ENCODE data around the gene NCAM1. TPM values are rescaled to one million over a fixed set of nuclear protein-coding genes. Genes with fewer than 3 reads are reported as not detected.
"Not testable (repeated sequence)": the region's sequence is repeated elsewhere in the genome, so short reads cannot be mapped to it uniquely, and the experiment has no call there.

NCAM1 gene
- 20.3 TPM for total RNA-seq

DNA sequence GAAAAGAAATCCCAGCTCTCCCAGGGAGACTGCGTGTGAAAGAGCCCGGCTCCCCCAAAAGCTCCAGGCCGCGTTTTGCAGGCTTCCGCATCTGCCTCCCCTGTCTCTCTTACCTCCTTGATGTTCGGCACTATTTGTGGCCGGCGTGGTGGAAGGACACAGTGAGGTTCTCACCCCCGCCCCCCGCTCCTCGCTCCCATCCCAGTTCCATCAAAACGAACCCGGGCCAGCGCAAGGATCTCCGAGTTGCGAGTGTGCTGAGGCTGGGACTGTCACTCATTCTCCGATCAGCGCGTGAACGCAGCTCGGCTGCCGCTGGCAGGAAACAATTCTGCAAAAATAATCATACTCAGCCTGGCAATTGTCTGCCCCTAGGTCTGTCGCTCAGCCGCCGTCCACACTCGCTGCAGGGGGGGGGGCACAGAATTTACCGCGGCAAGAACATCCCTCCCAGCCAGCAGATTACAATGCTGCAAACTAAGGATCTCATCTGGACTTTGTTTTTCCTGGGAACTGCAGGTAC, at the start of gene NCAM1:
Gene NCAM1 (plus strand): TSS at position 275 of the 523 bp plus-strand sequence.
- peak; percentile 51 for DNase-seq (ENCODE audit: low spot score)

DNA sequence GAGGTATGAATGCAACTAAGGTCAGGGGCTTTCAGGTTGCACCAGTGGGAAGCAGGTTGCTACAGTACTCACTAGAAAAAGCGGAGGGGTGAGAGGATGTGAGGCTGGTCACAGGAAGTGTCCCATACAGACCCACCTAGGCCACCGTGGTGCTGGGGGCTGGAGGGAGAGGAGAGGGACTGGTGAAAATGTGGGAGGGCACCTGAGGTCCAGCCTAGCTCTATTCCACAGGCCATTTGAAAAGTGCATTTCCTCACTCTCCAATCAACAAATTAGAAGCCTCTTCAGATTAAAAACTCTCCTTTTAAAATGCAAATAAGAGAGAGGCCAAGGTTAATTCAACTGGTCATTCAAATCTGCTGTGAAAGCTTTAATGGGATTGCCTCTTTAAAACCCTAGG, 38.6 kb upstream of the NCAM1 start:
- no peak for DNase-seq (ENCODE audit: low spot score)

DNA sequence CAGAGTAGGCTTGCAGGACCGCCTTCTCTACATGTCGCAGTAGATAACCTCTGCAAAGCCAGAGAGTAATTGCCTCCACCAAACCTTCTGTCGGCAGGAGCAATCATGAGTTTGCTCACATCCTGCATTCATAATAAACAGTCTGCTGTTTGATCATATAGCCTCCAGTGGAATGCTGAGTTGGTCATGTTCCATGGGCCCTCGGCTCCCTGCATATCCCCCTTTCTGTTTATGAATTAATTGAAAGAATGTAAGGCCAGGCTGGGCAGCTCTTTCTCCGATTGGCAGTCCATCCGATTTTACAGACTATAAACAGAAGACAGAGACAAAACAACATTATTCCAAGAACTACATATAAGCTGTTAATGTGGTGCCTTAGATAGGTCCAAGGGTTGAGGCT, 36.4 kb upstream of the NCAM1 start:
- DNase-seq (ENCODE audit: low spot score): not testable (repeated sequence)

DNA sequence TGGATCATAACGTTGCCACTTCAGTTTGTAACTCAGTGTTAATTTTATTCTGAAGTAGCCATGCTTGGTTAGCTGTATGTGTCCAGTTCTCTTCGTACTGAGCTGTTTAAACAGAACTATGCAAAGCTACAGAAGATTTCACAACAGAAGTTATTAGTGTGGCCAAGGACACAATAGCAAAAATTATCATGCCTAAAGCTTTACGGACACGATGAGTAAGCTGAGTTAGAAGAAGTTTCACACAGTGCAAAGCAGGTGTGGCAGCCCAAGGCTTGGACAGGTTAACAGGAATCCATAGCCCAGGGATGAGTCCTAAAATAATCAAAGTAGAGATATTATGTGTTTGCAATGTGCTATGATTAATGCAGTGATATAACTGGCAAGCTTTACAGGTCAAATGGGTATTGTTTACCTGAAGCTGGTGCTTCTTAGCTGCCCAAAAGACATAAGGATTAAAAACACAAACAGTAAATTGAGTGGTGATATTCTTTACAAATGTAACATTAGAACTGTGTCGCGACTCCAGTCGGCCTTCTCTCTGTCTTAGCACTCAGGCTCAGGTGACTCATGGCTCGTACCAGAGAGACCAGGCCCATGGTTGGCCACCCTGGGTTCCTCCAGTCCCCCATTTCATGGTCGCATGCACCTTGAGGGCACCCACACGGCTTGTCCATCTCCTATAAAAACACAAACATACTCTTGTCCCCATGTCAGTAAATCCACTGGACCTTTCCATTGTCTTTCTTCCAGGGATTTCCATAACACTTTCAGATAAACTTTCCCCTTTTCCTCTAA, 35.5 kb upstream of the NCAM1 start:
- no peak for DNase-seq (ENCODE audit: low spot score)

DNA sequence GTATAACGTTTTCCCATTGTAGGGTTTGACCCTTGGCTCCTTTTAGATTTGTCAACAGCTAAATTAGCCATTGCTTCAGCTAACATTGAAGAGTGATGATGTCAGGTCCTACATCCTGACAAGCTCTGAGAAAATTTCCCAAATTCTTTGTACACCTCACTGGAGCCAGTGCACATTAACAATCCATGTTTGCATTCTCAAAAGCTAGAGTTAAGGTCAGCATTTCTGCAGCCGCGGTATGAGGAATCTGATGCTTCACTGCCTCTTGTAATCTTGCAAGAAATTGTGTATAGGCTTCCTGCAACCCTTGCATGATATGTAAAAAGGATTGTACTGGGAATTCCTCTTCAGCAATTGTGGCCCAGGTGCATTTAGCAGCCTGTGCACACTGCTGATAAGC, 33.1 kb upstream of the NCAM1 start:
- no peak for DNase-seq (ENCODE audit: low spot score)

DNA sequence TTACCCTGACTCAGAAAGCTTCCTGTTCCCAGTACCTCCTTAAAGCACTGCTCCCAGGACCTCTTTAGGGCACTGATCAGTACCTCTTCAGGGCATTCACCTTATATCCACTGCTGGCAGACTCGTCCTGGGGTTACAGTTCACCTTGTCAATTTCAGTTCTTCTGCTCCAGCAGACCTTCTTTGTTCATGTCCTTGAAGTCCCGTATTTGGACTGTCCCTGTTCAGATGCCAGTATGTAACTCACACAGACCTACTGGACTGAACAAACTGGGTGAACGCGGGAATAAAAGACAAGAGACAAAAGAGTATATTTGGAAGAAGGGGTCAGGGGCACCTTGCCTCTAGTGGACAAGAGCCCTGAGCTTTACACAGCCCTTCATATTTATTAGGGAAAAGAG, 31.8 kb upstream of the NCAM1 start:
- DNase-seq (ENCODE audit: low spot score): no peak

DNA sequence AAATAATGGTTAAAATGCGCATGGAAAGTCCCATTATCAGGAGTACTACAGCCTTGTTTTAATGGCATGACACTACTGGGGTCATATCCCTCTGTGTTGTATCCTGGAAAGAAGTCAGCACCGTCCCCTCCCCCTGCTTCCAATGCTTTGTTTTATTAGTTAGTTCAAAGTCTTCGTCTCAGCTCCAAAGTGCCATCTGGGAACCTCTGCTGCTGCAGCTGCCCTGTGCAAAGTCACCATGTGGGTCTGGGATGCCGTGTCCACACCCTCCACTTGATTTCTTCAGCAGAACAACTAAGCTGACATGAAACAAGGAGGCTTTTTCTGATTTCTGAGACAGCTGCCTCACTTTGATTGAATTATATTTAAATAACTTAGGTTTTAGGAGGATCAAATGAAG, 29.5 kb upstream of the NCAM1 start:
- DNase-seq (ENCODE audit: low spot score): no peak

DNA sequence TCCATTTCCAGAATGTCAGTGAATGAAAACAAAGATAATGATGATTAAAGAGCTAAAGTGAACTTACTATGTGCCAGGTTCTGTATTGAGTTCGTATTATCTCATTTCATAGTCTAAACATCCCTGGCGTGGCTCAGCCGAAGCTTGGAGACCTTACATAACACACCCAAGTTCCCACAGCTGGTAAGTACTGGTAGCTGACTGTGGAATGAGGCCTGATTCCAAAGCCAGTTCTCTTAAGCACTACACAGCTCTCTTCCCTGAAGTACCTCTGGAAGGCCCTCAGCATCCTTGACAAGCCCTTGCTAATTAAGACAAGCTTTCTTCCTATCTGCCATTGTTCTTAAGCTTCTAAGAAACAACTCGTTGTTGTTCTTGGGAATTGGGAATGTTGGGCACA, 28.6 kb upstream of the NCAM1 start:
- DNase-seq (ENCODE audit: low spot score): no peak

DNA sequence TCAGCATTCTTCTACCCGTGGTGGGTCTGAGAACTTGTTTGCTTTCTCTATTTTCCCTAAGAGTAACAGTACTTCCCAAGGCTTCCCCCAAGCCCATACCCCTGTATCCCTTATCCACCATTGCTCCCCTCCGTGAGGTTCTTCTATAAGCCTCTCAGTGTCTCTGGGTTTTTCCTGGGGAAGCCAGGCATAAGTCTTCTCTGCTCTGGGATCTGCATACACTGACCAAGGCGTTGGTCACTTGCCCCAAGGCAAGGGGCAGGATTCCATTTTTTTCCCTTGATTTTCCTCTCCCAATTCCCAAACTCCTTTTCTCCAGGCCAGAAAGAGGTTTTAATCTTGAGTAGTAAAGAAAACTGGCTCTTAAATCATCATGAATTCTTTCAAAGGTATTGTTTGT, 27.2 kb upstream of the NCAM1 start:
- DNase-seq (ENCODE audit: low spot score): no peak

DNA sequence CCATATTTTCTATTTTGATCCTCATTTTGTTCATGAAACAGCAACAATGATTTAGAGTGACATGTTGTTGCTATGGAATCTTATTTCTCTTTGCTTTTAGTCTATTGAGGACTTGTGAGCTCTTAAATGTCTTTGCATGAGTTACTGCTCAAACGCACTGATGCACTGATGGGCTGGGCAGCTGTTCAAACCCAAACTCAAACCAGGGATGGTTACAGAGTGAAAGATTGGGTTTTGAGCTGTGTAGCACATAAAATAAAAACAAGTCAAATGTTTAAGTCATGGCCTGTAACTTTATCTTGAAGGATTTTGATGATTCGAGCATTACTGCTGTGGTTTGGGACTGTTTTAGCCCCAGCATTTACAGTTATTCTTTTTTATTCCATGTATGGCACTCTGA, 20.1 kb upstream of the NCAM1 start:
- DNase-seq (ENCODE audit: low spot score): no peak

DNA sequence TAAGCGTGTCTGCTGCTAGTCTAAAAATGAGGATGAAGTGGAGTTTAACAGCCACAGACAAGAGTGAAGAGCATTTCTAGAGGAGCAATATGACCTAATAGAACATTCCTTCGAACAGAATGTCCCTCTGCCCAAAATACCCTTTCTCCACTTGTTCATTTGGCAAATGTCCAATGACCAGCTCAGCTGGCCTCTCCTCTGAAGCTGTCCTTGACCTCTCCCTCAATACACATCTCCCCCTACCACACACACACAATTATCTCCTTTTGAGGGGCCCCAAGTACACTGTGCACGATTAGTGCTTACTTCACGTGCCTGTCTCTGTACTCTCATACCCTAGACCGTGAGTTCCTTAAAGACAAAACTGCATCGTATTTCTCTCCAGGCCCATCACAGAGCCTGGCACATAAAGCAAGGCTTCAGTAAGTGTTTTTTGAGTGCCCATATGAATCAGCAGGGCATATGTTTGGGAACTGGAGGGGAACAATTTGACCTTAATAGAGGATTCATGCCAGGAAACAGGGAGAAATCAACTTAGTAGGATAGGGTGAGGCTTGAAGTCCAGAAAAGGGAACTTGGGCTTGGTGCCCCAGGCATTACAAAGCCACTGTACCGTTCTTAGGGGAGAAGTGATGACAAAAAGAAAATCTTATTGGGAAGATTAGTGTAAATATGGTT, 18.1 kb upstream of the NCAM1 start:
- DNase-seq (ENCODE audit: low spot score): no peak

DNA sequence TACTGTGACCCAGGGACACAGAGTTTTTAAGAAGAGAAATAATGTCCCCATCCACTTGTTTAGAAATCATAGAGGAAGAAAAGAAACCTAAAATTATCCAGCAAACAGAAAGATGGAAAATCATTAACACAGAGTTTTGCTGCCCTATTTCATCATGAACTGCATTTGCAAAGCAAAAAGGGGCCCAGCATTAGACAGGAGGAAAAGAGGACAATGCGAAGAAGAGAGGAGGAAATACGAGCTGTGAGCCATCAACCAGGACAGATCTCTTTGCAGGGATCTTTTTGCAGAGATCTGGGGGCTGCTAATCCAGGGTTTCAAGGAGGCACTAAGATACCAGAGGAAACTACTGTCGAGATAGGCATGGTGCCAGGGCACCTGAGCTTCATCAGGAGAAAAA, 14.4 kb upstream of the NCAM1 start:
- no peak for DNase-seq (ENCODE audit: low spot score)

DNA sequence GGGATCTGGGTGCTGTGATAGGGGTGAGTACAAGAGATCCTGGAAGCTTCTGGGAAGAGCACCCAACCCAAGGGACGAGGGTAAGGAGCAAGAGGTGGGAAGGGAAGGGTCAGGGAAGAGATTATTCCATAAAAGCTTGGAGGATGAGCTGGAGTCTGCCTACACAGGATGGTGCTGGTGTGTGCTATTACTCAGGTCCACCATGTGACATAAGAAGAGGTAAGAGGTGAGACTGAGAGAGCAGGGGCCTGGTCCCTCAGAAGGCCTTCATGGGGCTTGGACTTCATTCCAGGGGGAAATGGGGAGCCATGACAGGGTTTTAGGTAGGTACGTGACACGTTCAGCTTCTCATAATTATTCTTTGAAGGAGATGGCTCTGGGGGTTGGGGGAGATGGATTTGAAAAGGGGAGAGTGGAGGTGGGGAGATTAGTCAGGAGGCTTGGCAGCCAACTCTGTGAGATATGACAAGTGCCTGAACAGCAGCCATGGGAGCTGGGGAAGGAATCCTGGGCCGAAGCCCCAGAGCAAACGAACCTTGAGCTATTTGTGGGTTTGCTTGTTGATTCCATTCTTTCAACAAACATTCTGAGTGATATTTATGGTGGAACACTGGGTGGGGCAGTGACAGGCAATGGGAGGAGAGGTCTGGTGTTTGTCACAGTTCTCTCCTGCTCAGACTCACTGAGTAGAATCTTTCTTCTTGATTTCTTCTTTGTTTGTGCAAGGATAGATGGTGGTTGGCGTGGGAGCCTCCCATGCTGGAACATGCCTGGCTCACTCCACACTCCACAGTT, 11.2 kb upstream of the NCAM1 start:
- no peak for DNase-seq (ENCODE audit: low spot score)

DNA sequence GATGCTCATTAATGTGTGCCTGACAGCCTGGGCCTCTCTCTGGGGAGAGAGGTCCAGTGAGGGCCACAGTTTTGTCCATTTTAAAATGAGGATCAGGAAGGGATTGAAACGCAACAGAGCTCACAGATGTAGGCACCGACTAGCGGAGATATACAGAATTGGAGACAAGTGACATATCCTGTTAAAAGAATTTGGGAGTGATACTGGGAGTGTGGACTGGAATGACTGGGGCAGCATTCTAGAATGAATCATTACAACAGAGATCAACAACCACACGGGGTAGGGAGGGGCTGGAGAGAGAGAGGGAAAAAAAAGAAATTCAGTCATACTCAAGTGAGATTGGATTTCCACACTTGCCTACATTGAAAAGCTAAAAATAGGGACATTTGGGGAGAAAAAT, 2.5 kb upstream of the NCAM1 start:
- no peak for DNase-seq (ENCODE audit: low spot score)

DNA sequence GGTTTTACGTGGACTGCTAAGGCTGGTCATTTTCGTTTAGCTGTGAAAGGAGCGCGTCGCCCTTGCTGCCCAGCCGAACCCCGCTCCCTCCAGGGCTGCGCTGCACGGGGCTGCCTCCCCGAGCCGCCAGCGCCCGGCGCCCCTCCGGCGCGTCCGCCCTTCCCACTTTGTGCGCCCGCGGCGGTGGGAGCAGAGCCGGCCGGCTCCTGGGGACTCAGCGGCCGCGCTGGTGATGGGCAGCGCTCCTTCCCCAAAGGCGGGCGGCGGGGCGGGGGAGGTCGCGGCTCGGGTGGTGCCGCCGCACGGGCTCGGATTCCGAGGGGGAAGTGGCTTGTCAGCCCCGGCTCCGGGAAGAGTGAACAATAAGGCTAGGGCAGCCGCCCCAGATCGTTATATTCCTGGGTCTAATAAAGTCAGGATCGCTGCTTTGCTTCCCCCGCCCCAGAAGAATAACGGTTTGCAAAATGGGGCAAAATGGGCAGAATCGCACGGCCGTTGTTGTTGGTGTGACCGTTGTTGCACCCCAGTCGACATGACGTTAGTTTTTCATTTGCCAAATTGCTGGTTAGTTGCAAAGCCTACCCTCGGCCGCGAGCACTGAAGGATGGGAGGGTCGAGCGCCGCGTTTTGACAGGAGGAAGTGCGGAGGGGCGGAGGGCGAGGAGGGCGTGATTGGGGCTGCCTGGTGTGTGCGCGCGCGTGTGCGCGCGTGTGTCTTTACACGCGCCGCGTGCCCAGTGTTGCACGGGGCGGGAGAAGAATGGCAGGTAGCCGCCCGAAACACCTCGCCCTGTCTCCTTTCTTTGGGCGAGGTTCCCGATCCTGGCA, 745 bp downstream of the NCAM1 start:
- no peak for DNase-seq (ENCODE audit: low spot score)

DNA sequence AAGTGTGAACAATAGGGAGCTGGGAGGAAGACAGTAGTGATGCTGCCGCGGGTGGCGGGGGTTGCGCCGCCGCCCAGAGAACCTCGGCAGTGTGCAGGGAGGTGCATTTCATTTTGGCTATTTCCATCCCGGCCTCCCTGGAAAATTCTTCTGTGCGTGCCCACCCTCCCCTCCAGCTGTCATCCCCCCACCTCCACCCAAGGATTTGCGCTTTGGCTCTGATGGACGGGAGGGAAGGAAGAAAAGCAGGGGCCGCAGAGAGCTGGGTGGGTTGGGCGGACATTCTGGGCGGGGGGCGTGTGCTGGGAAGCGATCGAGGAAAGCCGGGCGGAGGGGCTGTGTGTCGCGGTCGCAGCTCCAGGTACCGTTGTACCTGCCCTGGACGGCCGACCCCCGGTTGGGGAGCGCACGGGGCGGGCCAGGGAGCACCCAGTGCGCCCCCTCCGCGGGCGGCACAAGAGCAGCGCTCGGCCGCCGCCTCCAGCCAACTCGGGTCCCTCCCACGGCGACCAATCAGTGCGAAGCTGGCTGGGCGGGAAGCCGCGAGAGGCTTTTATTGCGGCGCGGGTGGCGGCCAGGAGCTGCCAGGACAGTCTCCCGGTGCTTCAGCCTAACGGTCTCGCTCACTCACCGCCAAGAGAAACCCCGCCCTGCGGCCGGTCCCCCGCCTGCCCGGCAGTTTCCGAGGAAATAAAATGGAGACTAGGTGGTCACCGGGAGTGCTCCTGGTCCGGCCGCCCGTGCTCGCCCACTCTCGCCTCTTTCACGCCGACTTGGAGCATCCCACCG, 1.6 kb downstream of the NCAM1 start:
- peak; percentile 24 for DNase-seq (ENCODE audit: low spot score)

DNA sequence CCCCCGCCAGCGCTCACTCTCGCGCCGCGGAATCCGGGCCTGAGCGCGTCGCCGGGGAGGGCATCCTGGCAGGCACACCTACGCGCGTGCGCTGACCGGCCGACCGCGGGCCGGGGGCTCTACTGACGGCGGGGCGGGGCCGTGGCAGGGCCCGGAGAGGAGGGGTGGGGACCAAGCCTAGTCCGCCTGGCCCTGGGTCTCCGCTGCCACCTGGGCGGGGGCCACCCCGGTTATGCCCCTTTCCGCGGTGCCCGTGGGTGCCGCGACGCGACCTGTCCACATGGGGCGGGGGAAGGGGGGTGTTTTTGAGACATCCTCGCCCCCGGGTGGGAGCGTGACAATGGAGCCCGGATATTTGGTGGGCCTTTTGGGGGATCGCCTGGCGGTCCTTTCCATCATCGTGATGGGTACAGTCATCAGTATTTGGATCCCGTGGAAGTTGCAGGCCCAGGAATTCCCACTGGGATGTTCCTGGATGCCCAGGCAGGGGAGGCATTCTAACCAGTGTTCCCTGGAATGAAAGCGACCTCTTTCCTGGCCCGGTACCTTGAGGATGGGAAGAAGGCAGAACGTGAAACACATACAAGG, 2.2 kb downstream of the NCAM1 start:
- no peak for DNase-seq (ENCODE audit: low spot score)

DNA sequence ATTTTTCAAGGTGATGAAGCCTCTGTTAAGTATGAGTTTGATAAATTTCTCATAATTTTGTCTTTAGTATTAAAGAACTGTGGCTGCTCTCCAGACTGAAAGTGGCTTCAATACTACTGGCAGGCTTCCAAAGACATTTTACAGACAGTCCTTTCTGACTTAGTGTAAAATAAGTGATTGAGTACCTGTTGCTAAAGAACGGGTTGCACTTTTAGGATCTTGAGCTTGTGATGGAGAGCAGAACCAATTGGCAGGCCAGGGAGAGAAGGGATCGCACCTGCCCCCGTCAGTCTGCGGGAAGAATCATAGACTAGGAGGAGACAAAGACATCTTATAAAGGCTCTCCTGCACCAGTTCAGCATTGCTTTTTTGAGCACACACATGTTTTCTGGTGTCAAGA, 4.4 kb downstream of the NCAM1 start:
- no peak for DNase-seq (ENCODE audit: low spot score)

DNA sequence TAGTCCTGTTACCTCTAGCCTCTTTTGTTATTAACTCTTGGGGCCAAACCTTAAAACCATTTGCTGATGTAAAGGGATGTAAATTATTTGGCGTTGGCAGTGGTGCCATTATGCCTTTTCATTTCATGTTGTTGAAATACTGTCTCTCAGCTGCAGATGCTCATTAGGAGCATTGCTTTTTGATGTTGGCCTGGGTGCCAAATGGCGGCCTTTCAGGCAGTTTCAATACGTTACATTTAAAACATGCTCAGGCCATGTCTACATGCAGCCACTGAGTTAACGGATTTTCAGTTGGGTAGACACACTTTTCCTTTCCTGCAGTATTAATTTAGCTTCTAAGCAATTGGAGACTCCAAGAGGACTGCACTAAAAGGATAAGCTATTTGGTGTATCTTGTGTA, 5.3 kb downstream of the NCAM1 start:
- no peak for DNase-seq (ENCODE audit: low spot score)

DNA sequence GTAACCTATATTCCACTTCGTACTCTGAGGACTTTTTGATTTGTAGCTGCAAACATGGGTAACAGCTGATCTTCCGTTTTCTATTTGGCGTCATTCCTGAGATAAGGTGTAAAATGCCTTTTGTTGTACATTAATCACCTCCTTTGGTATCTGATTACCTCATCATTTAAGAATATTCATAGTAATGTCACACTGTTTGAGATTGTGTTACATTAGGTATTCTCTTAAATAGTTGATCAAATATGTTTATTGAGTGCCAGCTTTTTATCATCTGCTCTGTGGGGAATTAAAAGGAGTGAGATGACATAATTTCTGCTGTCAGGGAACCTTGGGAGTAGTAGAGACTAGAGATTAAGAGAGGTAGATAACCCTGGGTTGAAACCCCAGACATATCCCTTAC, 5.9 kb downstream of the NCAM1 start:
- no peak for DNase-seq (ENCODE audit: low spot score)

Data from mucosa of gallbladder (tissue), 1 donor.